ENCODE data around the gene AURKAIP1.

GRCh38 chr1:1340185-1340584 is 34.8 kb downstream of the AURKAIP1 start:
- TF ChIP-seq POLR2A (IDR thresholded peaks at IDR 0.05) (no peak), CTCF (IDR thresholded peaks at IDR 0.05) (no peak)
